HEK293 (cell line): ENCODE measurements around the gene DDX24.

Source experiments
- BCL11B ChIP-seq: fragments of 450-650 bp; formaldehyde crosslinking; IDR thresholded peaks from 2 replicates; pipeline ENCODE4 v1.5.1; 2016; ENCODE audit warnings: low read depth, missing biosample characterization, missing genetic modification characterization
- KLF8 ChIP-seq: fragments of 450-650 bp; formaldehyde crosslinking; IDR thresholded peaks from 2 replicates; pipeline ENCODE4 v1.5.1; 2016; ENCODE audit warnings: missing biosample characterization, missing genetic modification characterization
- YY1 ChIP-seq: fragments of 450-650 bp; formaldehyde crosslinking; IDR thresholded peaks from 2 replicates; pipeline ENCODE4 v1.5.1; 2018; ENCODE audit warnings: missing biosample characterization, missing genetic modification characterization
- ZNF114 ChIP-seq: fragments of 450-650 bp; formaldehyde crosslinking; IDR thresholded peaks from 2 replicates; pipeline ENCODE4 v1.5.0; 2017; ENCODE audit warnings: missing biosample characterization, missing genetic modification characterization
- ZNF140 ChIP-seq: fragments of 450-650 bp; formaldehyde crosslinking; IDR thresholded peaks from 2 replicates; pipeline ENCODE4 v1.5.1; 2016; ENCODE audit warnings: missing biosample characterization, missing genetic modification characterization
- ZNF423 ChIP-seq: fragments of 450-650 bp; formaldehyde crosslinking; IDR thresholded peaks from 2 replicates; pipeline ENCODE4 v1.5.1; 2016; ENCODE audit warnings: missing biosample characterization, missing genetic modification characterization
- TF ChIP-seq, protein P1 (sequence below): fragments of 450-650 bp; formaldehyde crosslinking; IDR thresholded peaks from 2 replicates; pipeline ENCODE4 v1.5.1; 2016; ENCODE audit warnings: missing biosample characterization, missing genetic modification characterization
- TF ChIP-seq, protein P2 (sequence below): fragments of 450-650 bp; formaldehyde crosslinking; IDR thresholded peaks from 2 replicates; pipeline ENCODE4 v1.5.1; 2016; ENCODE audit warnings: missing biosample characterization, missing genetic modification characterization, borderline replicate concordance
- TF ChIP-seq, protein P3 (sequence below): fragments of 450-650 bp; formaldehyde crosslinking; conservative IDR thresholded peaks from 2 replicates; pipeline ENCODE4 v1.5.1; 2016; ENCODE audit warnings: low read depth, missing biosample characterization, missing genetic modification characterization

DNA sequence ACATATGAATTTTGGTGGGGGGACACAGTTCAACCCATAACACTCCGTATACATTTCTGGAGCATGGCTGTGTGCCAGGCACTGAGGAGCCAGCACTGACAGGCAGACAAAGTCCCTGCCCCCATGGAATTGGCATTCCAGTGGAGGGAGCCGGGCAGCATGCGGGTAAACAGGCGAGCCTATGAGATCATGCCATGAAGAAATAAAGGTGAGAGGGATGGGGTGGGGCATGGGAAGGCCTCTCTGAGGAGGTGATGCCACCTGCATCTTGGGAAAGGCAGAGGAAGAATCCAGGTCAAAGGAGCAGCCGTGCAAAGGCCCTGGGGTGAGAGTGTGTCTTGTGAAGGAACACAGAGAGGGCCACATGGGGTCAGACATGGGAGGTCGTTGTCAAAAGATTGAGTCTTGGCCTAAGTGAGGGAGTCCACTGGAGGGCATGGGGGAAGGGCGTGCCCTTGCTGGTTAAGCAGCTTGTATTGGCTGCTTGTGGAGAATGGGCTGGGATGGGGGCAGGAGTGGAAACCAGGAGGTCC lies 51.3 kb downstream of the DDX24 start:
- TF ChIP-seq, protein P1, sequence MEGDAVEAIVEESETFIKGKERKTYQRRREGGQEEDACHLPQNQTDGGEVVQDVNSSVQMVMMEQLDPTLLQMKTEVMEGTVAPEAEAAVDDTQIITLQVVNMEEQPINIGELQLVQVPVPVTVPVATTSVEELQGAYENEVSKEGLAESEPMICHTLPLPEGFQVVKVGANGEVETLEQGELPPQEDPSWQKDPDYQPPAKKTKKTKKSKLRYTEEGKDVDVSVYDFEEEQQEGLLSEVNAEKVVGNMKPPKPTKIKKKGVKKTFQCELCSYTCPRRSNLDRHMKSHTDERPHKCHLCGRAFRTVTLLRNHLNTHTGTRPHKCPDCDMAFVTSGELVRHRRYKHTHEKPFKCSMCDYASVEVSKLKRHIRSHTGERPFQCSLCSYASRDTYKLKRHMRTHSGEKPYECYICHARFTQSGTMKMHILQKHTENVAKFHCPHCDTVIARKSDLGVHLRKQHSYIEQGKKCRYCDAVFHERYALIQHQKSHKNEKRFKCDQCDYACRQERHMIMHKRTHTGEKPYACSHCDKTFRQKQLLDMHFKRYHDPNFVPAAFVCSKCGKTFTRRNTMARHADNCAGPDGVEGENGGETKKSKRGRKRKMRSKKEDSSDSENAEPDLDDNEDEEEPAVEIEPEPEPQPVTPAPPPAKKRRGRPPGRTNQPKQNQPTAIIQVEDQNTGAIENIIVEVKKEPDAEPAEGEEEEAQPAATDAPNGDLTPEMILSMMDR (tag by site-specific recombination), result no peak
- no peak for TF ChIP-seq BCL11B (tag by site-specific recombination)
- no peak for TF ChIP-seq ZNF423 (tag by site-specific recombination)
- TF ChIP-seq, protein P2, sequence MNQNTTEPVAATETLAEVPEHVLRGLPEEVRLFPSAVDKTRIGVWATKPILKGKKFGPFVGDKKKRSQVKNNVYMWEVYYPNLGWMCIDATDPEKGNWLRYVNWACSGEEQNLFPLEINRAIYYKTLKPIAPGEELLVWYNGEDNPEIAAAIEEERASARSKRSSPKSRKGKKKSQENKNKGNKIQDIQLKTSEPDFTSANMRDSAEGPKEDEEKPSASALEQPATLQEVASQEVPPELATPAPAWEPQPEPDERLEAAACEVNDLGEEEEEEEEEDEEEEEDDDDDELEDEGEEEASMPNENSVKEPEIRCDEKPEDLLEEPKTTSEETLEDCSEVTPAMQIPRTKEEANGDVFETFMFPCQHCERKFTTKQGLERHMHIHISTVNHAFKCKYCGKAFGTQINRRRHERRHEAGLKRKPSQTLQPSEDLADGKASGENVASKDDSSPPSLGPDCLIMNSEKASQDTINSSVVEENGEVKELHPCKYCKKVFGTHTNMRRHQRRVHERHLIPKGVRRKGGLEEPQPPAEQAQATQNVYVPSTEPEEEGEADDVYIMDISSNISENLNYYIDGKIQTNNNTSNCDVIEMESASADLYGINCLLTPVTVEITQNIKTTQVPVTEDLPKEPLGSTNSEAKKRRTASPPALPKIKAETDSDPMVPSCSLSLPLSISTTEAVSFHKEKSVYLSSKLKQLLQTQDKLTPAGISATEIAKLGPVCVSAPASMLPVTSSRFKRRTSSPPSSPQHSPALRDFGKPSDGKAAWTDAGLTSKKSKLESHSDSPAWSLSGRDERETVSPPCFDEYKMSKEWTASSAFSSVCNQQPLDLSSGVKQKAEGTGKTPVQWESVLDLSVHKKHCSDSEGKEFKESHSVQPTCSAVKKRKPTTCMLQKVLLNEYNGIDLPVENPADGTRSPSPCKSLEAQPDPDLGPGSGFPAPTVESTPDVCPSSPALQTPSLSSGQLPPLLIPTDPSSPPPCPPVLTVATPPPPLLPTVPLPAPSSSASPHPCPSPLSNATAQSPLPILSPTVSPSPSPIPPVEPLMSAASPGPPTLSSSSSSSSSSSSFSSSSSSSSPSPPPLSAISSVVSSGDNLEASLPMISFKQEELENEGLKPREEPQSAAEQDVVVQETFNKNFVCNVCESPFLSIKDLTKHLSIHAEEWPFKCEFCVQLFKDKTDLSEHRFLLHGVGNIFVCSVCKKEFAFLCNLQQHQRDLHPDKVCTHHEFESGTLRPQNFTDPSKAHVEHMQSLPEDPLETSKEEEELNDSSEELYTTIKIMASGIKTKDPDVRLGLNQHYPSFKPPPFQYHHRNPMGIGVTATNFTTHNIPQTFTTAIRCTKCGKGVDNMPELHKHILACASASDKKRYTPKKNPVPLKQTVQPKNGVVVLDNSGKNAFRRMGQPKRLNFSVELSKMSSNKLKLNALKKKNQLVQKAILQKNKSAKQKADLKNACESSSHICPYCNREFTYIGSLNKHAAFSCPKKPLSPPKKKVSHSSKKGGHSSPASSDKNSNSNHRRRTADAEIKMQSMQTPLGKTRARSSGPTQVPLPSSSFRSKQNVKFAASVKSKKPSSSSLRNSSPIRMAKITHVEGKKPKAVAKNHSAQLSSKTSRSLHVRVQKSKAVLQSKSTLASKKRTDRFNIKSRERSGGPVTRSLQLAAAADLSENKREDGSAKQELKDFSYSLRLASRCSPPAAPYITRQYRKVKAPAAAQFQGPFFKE, result no peak
- no peak for TF ChIP-seq ZNF114 (tag by site-specific recombination)
- no peak for TF ChIP-seq KLF8 (tag by site-specific recombination)
- TF ChIP-seq YY1 (tag by site-specific recombination), result no peak
- TF ChIP-seq, protein P3, sequence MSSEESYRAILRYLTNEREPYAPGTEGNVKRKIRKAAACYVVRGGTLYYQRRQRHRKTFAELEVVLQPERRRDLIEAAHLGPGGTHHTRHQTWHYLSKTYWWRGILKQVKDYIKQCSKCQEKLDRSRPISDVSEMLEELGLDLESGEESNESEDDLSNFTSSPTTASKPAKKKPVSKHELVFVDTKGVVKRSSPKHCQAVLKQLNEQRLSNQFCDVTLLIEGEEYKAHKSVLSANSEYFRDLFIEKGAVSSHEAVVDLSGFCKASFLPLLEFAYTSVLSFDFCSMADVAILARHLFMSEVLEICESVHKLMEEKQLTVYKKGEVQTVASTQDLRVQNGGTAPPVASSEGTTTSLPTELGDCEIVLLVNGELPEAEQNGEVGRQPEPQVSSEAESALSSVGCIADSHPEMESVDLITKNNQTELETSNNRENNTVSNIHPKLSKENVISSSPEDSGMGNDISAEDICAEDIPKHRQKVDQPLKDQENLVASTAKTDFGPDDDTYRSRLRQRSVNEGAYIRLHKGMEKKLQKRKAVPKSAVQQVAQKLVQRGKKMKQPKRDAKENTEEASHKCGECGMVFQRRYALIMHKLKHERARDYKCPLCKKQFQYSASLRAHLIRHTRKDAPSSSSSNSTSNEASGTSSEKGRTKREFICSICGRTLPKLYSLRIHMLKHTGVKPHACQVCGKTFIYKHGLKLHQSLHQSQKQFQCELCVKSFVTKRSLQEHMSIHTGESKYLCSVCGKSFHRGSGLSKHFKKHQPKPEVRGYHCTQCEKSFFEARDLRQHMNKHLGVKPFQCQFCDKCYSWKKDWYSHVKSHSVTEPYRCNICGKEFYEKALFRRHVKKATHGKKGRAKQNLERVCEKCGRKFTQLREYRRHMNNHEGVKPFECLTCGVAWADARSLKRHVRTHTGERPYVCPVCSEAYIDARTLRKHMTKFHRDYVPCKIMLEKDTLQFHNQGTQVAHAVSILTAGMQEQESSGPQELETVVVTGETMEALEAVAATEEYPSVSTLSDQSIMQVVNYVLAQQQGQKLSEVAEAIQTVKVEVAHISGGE, result no peak
- no peak for TF ChIP-seq ZNF140 (tag by site-specific recombination)
